Esophagus muscularis mucosa (tissue), 4 donors: ENCODE data around the gene DAAM2.

ENCODE experiments used
- EP300 ChIP-seq: sonication (generic); formaldehyde crosslinking; IDR thresholded peaks from one replicate; pipeline ENCODE4 v1.6.1; 2017; ENCODE audit warnings: antibody characterized with exemption
- POLR2AphosphoS5 ChIP-seq, 2 donors: sonication (generic); formaldehyde crosslinking; IDR thresholded peaks; one replicate each; pipeline ENCODE4 v1.6.1; 2017; ENCODE audit warnings: antibody characterized with exemption in 2 of 2
- TF ChIP-seq, protein P1 (sequence below), 3 experiments: fragments of 200-600 bp in 2 of 3; fragments of 450-650 bp in 1 of 3; sonication (generic) in 2 of 3; IDR thresholded peaks; one replicate each; pipeline ENCODE4 v1.5.1; 2017 to 2019; ENCODE audit warnings: antibody characterized with exemption in 3 of 3, mild to moderate bottlenecking in 2 of 3, moderate library complexity in 1 of 3

DNA sequence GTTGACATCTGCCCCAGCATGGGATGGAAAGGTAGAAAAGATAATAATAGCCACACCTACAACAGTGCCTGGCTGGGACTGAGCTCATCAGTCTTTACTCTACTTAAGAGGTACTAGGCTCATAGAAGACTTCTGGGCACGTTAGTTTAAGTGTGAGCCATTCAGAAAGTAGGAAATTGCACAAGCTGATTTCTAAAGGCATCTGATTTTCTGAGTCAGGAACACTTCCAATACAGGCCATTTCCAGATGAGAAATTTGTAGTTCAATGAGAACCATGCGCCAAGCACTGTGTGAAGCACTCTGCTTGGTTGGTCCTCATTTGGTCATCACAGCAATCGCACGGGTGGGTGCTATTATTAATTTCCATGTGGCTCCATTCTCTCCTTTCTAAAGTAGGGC lies 99.8 kb downstream of the DAAM2 start:
- TF ChIP-seq POLR2AphosphoS5 (IDR thresholded peaks at IDR 0.05) (peak in 1 of 2 donors; percentile 15), EP300 (no peak)
- TF ChIP-seq, protein P1, sequence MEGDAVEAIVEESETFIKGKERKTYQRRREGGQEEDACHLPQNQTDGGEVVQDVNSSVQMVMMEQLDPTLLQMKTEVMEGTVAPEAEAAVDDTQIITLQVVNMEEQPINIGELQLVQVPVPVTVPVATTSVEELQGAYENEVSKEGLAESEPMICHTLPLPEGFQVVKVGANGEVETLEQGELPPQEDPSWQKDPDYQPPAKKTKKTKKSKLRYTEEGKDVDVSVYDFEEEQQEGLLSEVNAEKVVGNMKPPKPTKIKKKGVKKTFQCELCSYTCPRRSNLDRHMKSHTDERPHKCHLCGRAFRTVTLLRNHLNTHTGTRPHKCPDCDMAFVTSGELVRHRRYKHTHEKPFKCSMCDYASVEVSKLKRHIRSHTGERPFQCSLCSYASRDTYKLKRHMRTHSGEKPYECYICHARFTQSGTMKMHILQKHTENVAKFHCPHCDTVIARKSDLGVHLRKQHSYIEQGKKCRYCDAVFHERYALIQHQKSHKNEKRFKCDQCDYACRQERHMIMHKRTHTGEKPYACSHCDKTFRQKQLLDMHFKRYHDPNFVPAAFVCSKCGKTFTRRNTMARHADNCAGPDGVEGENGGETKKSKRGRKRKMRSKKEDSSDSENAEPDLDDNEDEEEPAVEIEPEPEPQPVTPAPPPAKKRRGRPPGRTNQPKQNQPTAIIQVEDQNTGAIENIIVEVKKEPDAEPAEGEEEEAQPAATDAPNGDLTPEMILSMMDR (IDR thresholded peaks at IDR 0.05), result no peak
